IPS DF 4.7 (cell line): Measurements from ENCODE around the gene ABITRAM.
"Not testable (repeated sequence)": the region's sequence is repeated elsewhere in the genome, so short reads cannot be mapped to it uniquely, and the experiment has no call there.

Experiments used
- DNase-seq: peaks from one replicate; pipeline ENCODE4 v3.0.0-alpha.2; 2013; ENCODE audit warnings: low spot score; ENCODE audit errors: extremely low read depth

The ABITRAM gene, protein sequence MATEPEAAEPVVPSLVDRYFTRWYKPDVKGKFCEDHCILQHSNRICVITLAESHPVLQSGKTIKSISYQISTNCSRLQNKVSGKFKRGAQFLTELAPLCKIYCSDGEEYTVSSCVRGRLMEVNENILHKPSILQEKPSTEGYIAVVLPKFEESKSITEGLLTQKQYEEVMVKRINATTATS

DNA sequence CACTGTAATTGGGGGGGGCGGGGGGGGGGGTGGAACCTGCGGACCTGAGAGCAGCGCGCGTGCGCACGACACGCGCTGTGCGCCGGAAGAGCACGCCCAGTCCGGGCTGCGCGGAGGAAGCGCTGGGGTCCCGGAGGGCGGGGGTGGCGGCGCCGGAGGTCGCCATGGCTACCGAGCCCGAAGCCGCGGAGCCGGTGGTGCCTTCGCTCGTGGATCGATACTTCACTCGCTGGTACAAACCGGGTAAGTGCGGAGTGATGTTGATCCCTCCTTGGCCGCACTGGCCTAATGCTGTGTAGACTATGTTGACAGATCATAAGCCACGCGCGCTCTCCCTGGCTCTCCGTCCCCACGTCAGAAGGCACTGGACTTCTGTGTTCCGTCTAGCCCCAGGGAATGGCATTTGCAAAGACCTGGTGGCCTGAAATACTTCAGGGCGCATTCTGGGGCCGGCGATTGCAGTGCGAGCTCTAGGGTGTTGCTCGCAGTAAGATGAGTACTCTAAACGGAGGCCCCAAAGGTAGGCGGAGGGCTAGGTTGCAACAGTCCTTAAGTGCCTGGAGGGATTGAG, at the start of gene ABITRAM:
ABITRAM (plus strand) TSS at position 78 of the 571 bp plus-strand sequence; CDS start at position 165, 87 bp downstream.
- DNase-seq, result no peak

DNA sequence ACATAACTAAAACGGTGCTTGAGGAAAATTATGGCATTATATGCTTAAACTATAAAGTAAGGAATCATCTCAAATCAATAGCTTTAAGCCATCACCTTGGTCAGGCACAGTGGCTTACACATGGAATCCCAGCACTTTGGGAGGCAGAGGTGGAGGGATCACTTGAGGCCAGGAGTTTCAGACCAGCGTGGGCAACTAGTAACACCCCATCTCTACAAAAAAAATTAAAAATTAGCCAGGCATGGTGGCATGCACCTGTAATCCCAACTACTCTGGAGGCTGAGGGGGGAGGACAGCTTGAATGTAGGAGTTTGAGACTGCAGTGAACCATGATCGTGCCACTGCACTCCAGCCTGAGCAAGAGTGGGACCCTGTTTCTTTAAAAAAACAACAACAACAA, 49.5 kb upstream of the ABITRAM start:
- no peak for DNase-seq

DNA sequence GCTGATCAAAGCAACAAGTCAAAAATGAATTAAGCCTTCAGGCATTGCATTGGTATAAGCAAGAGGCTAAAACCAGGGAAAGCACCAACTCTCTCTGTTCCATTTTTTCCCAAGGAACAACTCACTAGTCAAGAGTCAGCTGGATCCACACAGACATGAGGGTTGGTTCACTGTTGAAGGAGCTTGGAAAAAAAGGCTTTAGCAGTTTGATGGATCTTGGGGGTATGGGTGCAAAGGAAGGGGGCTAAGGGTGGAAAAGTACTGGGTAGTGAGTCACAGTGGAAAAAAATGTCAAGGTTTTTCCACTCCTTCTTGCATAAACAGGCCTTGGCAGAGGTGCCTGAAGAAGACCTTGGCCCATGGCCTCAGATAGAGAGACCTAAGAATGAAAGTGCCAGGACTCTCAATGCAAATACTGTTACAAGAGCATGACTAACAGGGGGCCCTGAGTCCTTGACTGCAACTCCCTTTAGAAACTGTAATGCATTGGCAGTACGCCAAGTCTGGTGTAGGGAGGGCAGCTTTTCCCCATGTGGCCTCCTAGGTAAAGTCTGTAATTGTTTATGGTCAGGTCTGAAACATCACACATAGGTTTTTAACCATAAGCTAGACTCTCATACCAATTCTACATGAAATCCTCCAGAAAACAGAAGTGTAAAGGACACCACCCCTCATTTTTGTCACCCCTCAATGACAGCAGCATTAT, 48.4 kb upstream of the ABITRAM start:
- DNase-seq, result no peak

DNA sequence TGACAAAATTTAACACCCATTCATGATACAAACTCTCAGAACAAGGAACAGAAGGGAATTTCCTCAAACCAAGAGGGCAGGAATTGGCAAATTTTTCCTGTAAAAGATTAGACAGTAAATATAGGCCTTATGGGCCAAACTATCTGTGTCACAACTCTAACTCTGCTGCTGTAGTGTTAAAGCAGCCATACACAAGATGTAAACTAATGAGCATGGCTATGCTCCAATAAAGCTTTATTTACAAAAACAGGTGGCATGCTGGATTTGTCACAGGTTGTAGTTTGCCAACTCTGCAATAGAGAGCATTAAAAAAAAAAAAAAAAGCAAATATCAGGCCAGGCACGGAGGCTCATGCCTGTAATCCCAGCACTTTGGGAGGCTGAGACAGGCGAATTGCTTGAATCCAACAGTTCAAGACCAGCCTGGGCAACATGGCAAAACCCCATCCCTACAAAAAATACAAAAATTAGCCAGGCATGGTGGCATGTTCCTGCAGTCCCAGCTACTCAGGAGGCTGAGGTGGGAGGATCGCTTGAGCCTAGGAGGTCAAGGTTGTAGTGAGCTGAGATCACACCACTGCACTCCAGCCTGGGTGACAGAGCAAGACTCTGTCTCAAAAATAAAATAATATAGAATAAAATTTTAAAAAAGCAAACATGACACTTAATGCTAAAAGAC, 47.5 kb upstream of the ABITRAM start:
- not testable (repeated sequence) for DNase-seq

DNA sequence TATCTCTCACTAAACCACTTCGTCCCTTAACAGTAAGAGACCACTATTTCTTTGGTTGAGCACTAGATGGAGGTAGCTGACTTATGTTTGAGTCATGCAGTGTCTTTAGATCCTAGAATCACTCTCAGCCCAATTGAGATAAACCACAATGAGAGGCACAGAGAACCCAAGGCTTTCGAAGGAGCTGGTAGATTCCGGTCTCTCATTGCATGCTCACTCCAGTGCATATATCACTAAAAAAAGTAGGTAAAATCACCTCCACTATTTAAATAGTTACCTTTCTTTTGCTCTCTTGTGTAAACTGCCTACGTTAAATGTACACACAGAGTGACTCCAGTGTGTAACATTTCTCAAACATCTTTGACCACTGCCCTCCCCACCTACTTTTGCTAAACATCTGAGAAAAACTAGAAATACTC, 44.5 kb upstream of the ABITRAM start:
- DNase-seq, result no peak

GRCh38 chr9:108894225-108894997, 39.8 kb upstream of the ABITRAM start:
- no peak for DNase-seq

GRCh38 chr9:108897324-108898096, 36.7 kb upstream of the ABITRAM start:
- no peak for DNase-seq

DNA sequence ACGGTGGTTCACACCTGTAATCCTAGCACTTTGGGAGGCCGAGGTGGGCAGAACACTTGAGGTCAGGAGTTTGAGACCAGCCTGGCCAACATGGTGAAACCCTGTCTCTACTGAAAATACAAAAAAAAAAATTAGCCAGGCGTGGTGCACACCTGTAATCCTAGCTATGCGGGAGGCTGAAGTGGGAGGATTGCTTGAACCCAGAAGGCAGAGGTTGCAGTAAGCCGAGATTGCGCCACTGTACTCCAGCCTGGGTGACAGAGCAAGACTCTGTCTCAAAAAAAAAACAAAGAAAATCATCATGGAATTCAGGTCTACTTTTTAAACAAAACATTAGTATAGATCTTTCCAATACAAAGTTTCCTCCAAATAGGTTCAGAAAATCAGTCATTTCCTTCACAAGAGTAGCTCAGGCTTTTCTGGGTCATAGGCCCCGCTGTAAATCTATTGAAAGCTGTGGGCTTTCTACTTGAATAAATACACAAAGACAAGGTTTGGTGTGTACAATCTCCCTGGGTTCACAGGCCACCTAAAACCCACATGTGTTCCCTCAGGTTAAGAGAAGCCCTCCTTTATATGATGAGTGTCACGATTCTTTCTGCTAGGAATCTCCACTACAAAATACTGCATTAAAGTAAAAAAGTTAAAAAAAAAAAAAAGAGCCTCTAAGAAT, 35.0 kb upstream of the ABITRAM start:
- DNase-seq, result not testable (repeated sequence)

DNA sequence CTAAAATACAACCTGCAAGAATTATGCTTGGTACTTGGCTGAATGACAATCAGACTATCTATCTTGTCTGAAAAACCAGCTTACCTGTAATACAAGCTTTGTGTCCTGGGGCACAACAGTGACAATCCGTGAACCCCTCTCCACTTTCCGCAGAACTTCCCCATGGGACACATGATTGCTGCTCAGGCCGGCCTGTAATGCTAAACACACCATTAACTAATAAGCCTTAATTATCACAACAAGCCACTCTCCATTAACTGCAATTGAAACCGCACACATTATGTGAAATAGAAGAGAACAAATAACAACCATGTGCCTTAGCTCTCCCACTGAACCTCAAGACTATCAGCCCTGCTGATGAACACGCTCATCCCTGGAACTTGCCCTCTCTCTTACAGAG, 34.0 kb upstream of the ABITRAM start:
- no peak for DNase-seq

GRCh38 chr9:108903420-108904103, 30.6 kb upstream of the ABITRAM start:
- DNase-seq, result no peak

GRCh38 chr9:108904161-108904560, 30.0 kb upstream of the ABITRAM start:
- no peak for DNase-seq

- DNase-seq, result no peak
These were observed 28.7 kb upstream of the ABITRAM start for GRCh38 chr9:108905494-108905893.

DNA sequence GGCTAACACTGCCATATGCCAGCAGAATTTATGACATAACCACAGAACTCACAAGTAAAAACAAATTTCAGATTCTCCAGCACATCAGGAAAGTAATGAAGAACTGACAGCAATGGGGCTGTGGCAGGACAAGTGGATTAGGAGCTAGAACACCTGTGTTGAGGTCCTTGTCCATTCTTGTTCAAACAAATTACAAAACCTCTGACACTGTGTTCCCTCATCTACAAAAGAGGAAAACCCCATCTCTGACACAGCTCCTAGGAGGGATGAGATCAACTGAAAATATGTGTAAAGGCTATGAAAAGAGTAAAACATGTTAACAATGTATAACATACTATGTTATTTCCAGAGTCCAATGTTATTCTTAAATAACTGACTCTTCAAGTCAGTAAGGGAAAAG, 23.8 kb upstream of the ABITRAM start:
- no peak for DNase-seq

GRCh38 chr9:108910914-108911313, 23.3 kb upstream of the ABITRAM start:
- DNase-seq, result no peak

- no peak for DNase-seq
These were observed 22.4 kb upstream of the ABITRAM start for GRCh38 chr9:108911820-108912219.

- no peak for DNase-seq
These were observed 20.8 kb upstream of the ABITRAM start for GRCh38 chr9:108913391-108913790.

- DNase-seq, result no peak
These were observed 14.7 kb upstream of the ABITRAM start for GRCh38 chr9:108919517-108919916.

GRCh38 chr9:108920401-108920800, 13.8 kb upstream of the ABITRAM start:
- not testable (repeated sequence) for DNase-seq

- no peak for DNase-seq
These were observed 13.0 kb upstream of the ABITRAM start for GRCh38 chr9:108921200-108921599.

DNA sequence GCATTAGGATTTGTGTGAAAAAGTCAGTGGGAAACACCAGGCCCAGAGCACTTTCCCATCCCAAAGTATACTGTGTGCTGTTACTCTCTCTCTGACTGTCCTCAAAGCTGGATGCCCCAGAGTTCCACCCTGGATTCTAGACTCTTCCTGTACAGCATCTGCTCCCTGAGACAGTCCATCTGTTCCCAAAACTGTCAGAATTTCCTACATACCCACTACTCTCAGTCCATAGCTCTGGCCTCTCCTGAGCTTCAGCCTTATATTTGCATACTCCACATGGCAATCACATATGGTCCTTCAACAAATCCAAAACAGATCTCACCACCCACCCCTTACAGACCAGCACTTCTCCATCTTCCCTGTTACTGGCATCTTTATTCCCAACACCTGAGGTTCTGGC, 9.7 kb upstream of the ABITRAM start:
- no peak for DNase-seq
